GM12878 (cell line): Measurements from ENCODE around the gene HELZ. TPM values are rescaled to one million over a fixed set of nuclear protein-coding genes. Genes with fewer than 3 reads are reported as not detected.

Experiments
- CHD4 ChIP-seq: fragments of 200-600 bp; sonication (generic); IDR thresholded peaks from 2 replicates; pipeline ENCODE4 v1.6.1; 2016; ENCODE audit warnings: mild to moderate bottlenecking
- CTCF ChIP-seq, 3 experiments: IDR thresholded peaks in 2 of 3; conservative IDR thresholded peaks in 1 of 3; 2 replicates each; pipeline ENCODE4 v1.5.1; 2011; ENCODE audit warnings: low read depth in 3 of 3, low read length in 3 of 3, mild to moderate bottlenecking in 3 of 3, control low read depth in 2 of 3, moderate library complexity in 2 of 3, inconsistent platforms in 1 of 3, mixed read lengths in 1 of 3; ENCODE audit not compliant: control insufficient read depth in 2 of 3, insufficient read depth in 1 of 3; ENCODE audit errors: extremely low read depth in 1 of 3
- EED ChIP-seq: sonication (generic); IDR thresholded peaks from 2 replicates; pipeline ENCODE4 v1.6.1; 2016; ENCODE audit warnings: antibody characterized with exemption, low read depth
- EGR1 ChIP-seq, 2 experiments: IDR thresholded peaks; 1 replicate in 1 of 2; 2 replicates in 1 of 2; pipeline ENCODE4 v1.6.1; 2011 to 2012; ENCODE audit warnings: low read depth in 2 of 2, low read length in 2 of 2, borderline replicate concordance in 1 of 2, mild to moderate bottlenecking in 1 of 2, moderate library complexity in 1 of 2
- HDAC2 ChIP-seq: fragments of 200-600 bp; sonication (generic); IDR thresholded peaks from 2 replicates; pipeline ENCODE4 v1.6.1; 2017
- MTA2 ChIP-seq: fragments of 450-650 bp; IDR thresholded peaks from 2 replicates; pipeline ENCODE4 v1.6.1; 2016; ENCODE audit warnings: low read depth, mild to moderate bottlenecking, moderate library complexity
- MTA3 ChIP-seq: IDR thresholded peaks from 2 replicates; pipeline ENCODE4 v1.6.1; 2012; ENCODE audit warnings: low read length, inconsistent platforms, borderline replicate concordance
- MYB ChIP-seq: fragments of 150-350 bp; IDR thresholded peaks from 2 replicates; pipeline ENCODE4 v1.6.1; 2014; ENCODE audit warnings: mild to moderate bottlenecking, low read depth, low read length, borderline replicate concordance
- MYC ChIP-seq: IDR thresholded peaks from 2 replicates; pipeline ENCODE4 v1.6.1; 2011; ENCODE audit warnings: mild to moderate bottlenecking, low read length, moderate library complexity, inconsistent platforms; ENCODE audit not compliant: insufficient read depth, insufficient replicate concordance, insufficient read length, severe bottlenecking
- NFIC ChIP-seq: IDR thresholded peaks from 2 replicates; pipeline ENCODE4 v1.6.1; 2012; ENCODE audit warnings: low read depth, mild to moderate bottlenecking, inconsistent platforms, low read length, moderate library complexity
- NR2F1 ChIP-seq: fragments of 450-650 bp; conservative IDR thresholded peaks from 2 replicates; pipeline ENCODE4 v1.6.1; 2017; ENCODE audit warnings: mild to moderate bottlenecking
- RAD21 ChIP-seq: IDR thresholded peaks from 2 replicates; pipeline ENCODE4 v1.6.1; 2011; ENCODE audit warnings: mild to moderate bottlenecking, low read depth, low read length, moderate library complexity; ENCODE audit not compliant: insufficient read depth
- RBBP5 ChIP-seq: fragments of 200-600 bp; sonication (generic); conservative IDR thresholded peaks from 2 replicates; pipeline ENCODE4 v1.6.1; 2016
- SKIL ChIP-seq: fragments of 450-650 bp; IDR thresholded peaks from 2 replicates; pipeline ENCODE4 v1.6.1; 2017; ENCODE audit warnings: mild to moderate bottlenecking, low read depth, inconsistent platforms; ENCODE audit not compliant: poor library complexity, severe bottlenecking
- SPI1 ChIP-seq: IDR thresholded peaks from 2 replicates; pipeline ENCODE4 v1.6.1; 2011; ENCODE audit warnings: low read depth, mild to moderate bottlenecking, low read length, moderate library complexity, borderline replicate concordance; ENCODE audit not compliant: insufficient read depth
- SREBF2 ChIP-seq: IDR thresholded peaks from 2 replicates; pipeline ENCODE4 v1.6.1; 2012; ENCODE audit warnings: mild to moderate bottlenecking, low read length
- STAT1 ChIP-seq: fragments of 450-650 bp; conservative IDR thresholded peaks from 2 replicates; pipeline ENCODE4 v1.6.1; 2014; ENCODE audit warnings: antibody characterized with exemption, mild to moderate bottlenecking
- TAF1 ChIP-seq: IDR thresholded peaks from 2 replicates; pipeline ENCODE4 v1.6.1; 2011; ENCODE audit warnings: mild to moderate bottlenecking, low read depth, low read length, borderline replicate concordance
- polyA plus RNA-seq, 11 experiments: library from polyadenylated mRNA; depleted of rRNA in 4 of 11; unstranded in 6 of 11; stranded (reverse) in 5 of 11; fragments of >200 nt; fragmentation: Nextera tagmentation in 4 of 11; fragmentation: Illumina TruSeq in 1 of 11; extraction: Ambion mirVana in 4 of 11; extraction: Trizol in 1 of 11; gene quantifications; 1 replicate in 1 of 11; 2 replicates in 10 of 11; pipeline versions ENCODE4 v1.2.1 to v1.2.3, GENCODE V29; 2011 to 2016; ENCODE audit warnings: inconsistent platforms in 2 of 11, missing spikeins in 2 of 11, low read depth in 1 of 11
- total RNA-seq, 4 experiments: library from RNA; depleted of rRNA in 3 of 4; stranded (reverse); fragments of >200 nt in 3 of 4; fragmentation: Illumina TruSeq in 1 of 4; extraction: Trizol in 1 of 4; gene quantifications; 2 replicates each; pipeline versions ENCODE4 v1.2.1 to v1.2.3, GENCODE V29; 2013 to 2021
- TF ChIP-seq, protein P1 (sequence below): IDR thresholded peaks from 2 replicates; pipeline ENCODE4 v1.6.1; 2012; ENCODE audit warnings: improper control_type of control experiment, low read depth, low read length; ENCODE audit not compliant: insufficient replicate concordance

HELZ gene
- total and polyA plus RNA-seq, 10 of the 15 experiments (the other 5 are each of a cell fraction or from before 2014, with no cell fraction given) = 1.5 to 36.8 (median 19.1) TPM

DNA sequence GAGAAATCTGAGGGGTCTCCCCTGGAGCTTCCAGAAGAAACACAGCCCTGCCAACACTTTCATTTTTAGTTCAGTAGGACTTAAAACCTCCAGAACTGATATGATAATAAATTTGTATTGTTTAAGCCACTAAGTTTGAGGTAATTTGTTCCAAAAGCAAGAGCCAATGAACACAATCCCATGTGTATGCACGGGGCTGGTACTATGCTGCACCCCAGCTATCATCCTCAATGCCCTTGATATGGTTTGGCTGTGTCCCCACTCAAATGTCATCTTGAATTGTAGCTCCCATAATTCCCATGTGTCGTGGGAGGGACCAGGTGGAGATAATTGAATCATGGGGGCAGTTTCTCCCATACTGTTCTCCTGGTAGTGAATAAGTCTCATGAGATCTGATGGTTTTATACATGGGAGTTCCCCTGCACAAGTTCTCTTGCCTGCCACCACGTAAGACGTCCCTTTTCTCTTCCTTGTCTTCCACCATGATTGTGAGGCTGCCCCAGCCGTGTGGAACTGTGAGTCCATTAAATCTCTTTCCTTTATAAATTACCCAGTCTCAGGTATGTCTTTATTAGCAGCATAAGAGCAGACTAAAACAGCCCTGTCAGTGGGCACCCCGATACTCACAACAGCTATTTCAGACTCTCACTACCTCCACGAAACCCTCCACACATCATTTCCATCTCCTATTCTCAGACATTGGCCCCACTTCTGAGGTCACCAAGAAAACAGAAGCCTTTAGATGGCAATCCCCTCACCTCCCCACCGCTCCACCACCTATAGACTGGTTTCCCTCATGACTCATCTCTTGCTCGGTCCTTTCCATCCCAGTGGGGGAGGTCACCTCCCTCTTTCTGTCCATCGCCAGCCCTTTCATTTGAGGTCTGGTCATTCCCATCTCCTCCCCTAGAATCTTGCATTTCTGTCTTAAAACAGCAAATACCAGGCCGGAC lies 209.6 kb downstream of the HELZ start (continued):
- TF ChIP-seq, protein P1, sequence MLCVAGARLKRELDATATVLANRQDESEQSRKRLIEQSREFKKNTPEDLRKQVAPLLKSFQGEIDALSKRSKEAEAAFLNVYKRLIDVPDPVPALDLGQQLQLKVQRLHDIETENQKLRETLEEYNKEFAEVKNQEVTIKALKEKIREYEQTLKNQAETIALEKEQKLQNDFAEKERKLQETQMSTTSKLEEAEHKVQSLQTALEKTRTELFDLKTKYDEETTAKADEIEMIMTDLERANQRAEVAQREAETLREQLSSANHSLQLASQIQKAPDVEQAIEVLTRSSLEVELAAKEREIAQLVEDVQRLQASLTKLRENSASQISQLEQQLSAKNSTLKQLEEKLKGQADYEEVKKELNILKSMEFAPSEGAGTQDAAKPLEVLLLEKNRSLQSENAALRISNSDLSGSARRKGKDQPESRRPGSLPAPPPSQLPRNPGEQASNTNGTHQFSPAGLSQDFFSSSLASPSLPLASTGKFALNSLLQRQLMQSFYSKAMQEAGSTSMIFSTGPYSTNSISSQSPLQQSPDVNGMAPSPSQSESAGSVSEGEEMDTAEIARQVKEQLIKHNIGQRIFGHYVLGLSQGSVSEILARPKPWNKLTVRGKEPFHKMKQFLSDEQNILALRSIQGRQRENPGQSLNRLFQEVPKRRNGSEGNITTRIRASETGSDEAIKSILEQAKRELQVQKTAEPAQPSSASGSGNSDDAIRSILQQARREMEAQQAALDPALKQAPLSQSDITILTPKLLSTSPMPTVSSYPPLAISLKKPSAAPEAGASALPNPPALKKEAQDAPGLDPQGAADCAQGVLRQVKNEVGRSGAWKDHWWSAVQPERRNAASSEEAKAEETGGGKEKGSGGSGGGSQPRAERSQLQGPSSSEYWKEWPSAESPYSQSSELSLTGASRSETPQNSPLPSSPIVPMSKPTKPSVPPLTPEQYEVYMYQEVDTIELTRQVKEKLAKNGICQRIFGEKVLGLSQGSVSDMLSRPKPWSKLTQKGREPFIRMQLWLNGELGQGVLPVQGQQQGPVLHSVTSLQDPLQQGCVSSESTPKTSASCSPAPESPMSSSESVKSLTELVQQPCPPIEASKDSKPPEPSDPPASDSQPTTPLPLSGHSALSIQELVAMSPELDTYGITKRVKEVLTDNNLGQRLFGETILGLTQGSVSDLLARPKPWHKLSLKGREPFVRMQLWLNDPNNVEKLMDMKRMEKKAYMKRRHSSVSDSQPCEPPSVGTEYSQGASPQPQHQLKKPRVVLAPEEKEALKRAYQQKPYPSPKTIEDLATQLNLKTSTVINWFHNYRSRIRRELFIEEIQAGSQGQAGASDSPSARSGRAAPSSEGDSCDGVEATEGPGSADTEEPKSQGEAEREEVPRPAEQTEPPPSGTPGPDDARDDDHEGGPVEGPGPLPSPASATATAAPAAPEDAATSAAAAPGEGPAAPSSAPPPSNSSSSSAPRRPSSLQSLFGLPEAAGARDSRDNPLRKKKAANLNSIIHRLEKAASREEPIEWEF = no peak
- TF ChIP-seq NR2F1 (peak; percentile 70), RAD21 (0 out of 2 replicates have a peak, but pooled peaks have one; percentile 0), TAF1 (no peak), EED (peak; percentile 91), CTCF (IDR thresholded peaks at IDR 0.05 in 2 of 3, conservative IDR thresholded peaks at IDR 0.05 in 1 of 3; ENCODE audit: control insufficient read depth in 2 of 3, extremely low read depth in 1 of 3, insufficient read depth in 1 of 3, low read depth in 3 of 3, low read length in 3 of 3) (no peak), NFIC (peak; percentile 81), EGR1 (IDR thresholded peaks at IDR 0.05; ENCODE audit: borderline replicate concordance in 1 of 2, low read depth in 2 of 2, low read length in 2 of 2) (no peak), SREBF2 (no peak), MTA3 (no peak), MTA2 (peak; percentile 73), STAT1 (no peak), SKIL (peak; percentile 94), MYB (no peak), HDAC2 (no peak), SPI1 (no peak), RBBP5 (no peak), CHD4 (no peak), MYC (no peak)
